SK-N-SH treated with all-trans-retinoic acid at 6 μM for 48 hours (cell line): Measurements from ENCODE around the gene SEC14L1.

Source experiments
- ATAC-seq: fragments of 200-7000 bp; cut with Tn5 transposase; 3 replicates; pipeline ENCODE4 v1.9.1; 2020; ENCODE audit warnings: mild to moderate bottlenecking, moderate library complexity
- ARNTL ChIP-seq: fragments of 450-650 bp; formaldehyde crosslinking; IDR thresholded peaks from 2 replicates; pipeline ENCODE4 v1.5.0; 2020; ENCODE audit warnings: low read depth, mild to moderate bottlenecking, moderate library complexity, borderline replicate concordance
- CSDC2 ChIP-seq: fragments of 250-450 bp; sonication (Bioruptor Pico); IDR thresholded peaks from 2 replicates; pipeline ENCODE4 v1.5.0; 2020; ENCODE audit warnings: mild to moderate bottlenecking, moderate library complexity
- CSRNP3 ChIP-seq: fragments of 250-450 bp; sonication (Bioruptor Pico); IDR thresholded peaks from 2 replicates; pipeline ENCODE4 v1.5.1; 2021; ENCODE audit warnings: mild to moderate bottlenecking, moderate library complexity
- ESRRG ChIP-seq: fragments of 250-450 bp; sonication (Bioruptor Pico); IDR thresholded peaks from 2 replicates; pipeline ENCODE4 v1.6.1; 2021; ENCODE audit warnings: mild to moderate bottlenecking
- GLIS3 ChIP-seq: fragments of 250-450 bp; sonication (Bioruptor Pico); IDR thresholded peaks from 2 replicates; pipeline ENCODE4 v1.5.0; 2020; ENCODE audit warnings: mild to moderate bottlenecking, moderate library complexity
- ISL1 ChIP-seq: fragments of 250-450 bp; sonication (Bioruptor Pico); IDR thresholded peaks from 2 replicates; pipeline ENCODE4 v2.1.2; 2022; ENCODE audit warnings: mild to moderate bottlenecking, moderate library complexity
- OSR1 ChIP-seq: fragments of 250-450 bp; sonication (Bioruptor Pico); IDR thresholded peaks from 2 replicates; pipeline ENCODE4 v1.8.0; 2022; ENCODE audit warnings: moderate library complexity, mild to moderate bottlenecking, inconsistent platforms
- POU6F1 ChIP-seq: fragments of 250-450 bp; sonication (Bioruptor Pico); IDR thresholded peaks from 2 replicates; pipeline ENCODE4 v1.8.0; 2021; ENCODE audit warnings: low read depth, mild to moderate bottlenecking, moderate library complexity, borderline replicate concordance
- PPARA ChIP-seq: fragments of 250-450 bp; sonication (Bioruptor Pico); IDR thresholded peaks from 2 replicates; pipeline ENCODE4 v1.5.0; 2020; ENCODE audit warnings: mild to moderate bottlenecking, borderline replicate concordance
- RARB ChIP-seq: fragments of 250-450 bp; sonication (Bioruptor Pico); IDR thresholded peaks from 2 replicates; pipeline ENCODE4 v1.8.0; 2021; ENCODE audit warnings: mild to moderate bottlenecking, moderate library complexity
- SNAI2 ChIP-seq: fragments of 250-450 bp; sonication (Bioruptor Pico); IDR thresholded peaks from 2 replicates; pipeline ENCODE4 v1.5.0; 2020; ENCODE audit warnings: mild to moderate bottlenecking, moderate library complexity
- TCF4 ChIP-seq: fragments of 250-450 bp; sonication (Bioruptor Pico); IDR thresholded peaks from 2 replicates; pipeline ENCODE4 v1.8.0; 2021; ENCODE audit warnings: mild to moderate bottlenecking, moderate library complexity, borderline replicate concordance
- TOX ChIP-seq: fragments of 250-450 bp; sonication (Bioruptor Pico); IDR thresholded peaks from 2 replicates; pipeline ENCODE4 v1.8.0; 2021; ENCODE audit warnings: mild to moderate bottlenecking, moderate library complexity, borderline replicate concordance
- ZC3H10 ChIP-seq: fragments of 250-450 bp; sonication (Bioruptor Pico); IDR thresholded peaks from 2 replicates; pipeline ENCODE4 v1.5.1; 2021; ENCODE audit warnings: mild to moderate bottlenecking, moderate library complexity
- ZFP3 ChIP-seq: fragments of 250-450 bp; sonication (Bioruptor Pico); IDR thresholded peaks from 2 replicates; pipeline ENCODE4 v1.5.0; 2020; ENCODE audit warnings: mild to moderate bottlenecking, moderate library complexity
- ZNF565 ChIP-seq: fragments of 450-650 bp; formaldehyde crosslinking; conservative IDR thresholded peaks from 2 replicates; pipeline ENCODE4 v1.5.0; 2020; ENCODE audit warnings: low read depth, mild to moderate bottlenecking, moderate library complexity
- ZNF70 ChIP-seq: fragments of 450-650 bp; formaldehyde crosslinking; IDR thresholded peaks from 2 replicates; pipeline ENCODE4 v1.5.0; 2020; ENCODE audit warnings: mild to moderate bottlenecking, moderate library complexity
- ZNF8 ChIP-seq: fragments of 450-650 bp; formaldehyde crosslinking; IDR thresholded peaks from 2 replicates; pipeline ENCODE4 v1.5.0; 2020; ENCODE audit warnings: mild to moderate bottlenecking, moderate library complexity
- TF ChIP-seq, protein P1 (sequence below): fragments of 250-450 bp; sonication (Bioruptor Pico); IDR thresholded peaks from 2 replicates; pipeline ENCODE4 v1.5.0; 2020; ENCODE audit warnings: mild to moderate bottlenecking, moderate library complexity
- TF ChIP-seq, protein P2 (sequence below): fragments of 250-450 bp; sonication (Bioruptor Pico); IDR thresholded peaks from 2 replicates; pipeline ENCODE4 v1.8.0; 2020; ENCODE audit warnings: mild to moderate bottlenecking, moderate library complexity, borderline replicate concordance

The SEC14L1 gene

DNA sequence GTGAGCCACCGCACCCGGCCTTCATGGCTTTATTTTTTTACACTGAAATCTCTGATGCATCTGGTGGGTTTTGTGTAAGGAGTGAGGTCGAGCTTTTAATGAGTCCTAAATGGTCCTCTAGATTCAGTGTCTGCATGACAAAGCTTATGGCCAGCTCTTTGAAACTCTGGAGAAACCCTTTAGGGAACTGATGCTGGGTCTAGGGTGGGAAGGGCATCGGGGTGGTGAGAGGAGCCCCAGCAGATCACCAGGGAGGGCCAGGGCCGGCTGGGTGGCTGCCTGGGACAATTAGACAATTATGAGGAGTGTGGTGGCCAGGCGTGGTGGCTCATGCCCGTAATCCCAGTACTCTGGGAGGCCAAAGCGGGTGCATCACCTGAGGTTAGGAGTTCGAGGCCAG is 93.9 kb downstream of the SEC14L1 start:
- TF ChIP-seq SNAI2 (CRISPR knock-in tag) (no peak), ZFP3 (no peak), OSR1 (CRISPR knock-in tag) (0 out of 2 replicates have a peak, but pooled peaks have one; percentile 40), CSRNP3 (CRISPR knock-in tag) (no peak), PPARA (CRISPR knock-in tag) (no peak), RARB (CRISPR knock-in tag) (no peak), ISL1 (no peak)
- no peak for ATAC-seq

DNA sequence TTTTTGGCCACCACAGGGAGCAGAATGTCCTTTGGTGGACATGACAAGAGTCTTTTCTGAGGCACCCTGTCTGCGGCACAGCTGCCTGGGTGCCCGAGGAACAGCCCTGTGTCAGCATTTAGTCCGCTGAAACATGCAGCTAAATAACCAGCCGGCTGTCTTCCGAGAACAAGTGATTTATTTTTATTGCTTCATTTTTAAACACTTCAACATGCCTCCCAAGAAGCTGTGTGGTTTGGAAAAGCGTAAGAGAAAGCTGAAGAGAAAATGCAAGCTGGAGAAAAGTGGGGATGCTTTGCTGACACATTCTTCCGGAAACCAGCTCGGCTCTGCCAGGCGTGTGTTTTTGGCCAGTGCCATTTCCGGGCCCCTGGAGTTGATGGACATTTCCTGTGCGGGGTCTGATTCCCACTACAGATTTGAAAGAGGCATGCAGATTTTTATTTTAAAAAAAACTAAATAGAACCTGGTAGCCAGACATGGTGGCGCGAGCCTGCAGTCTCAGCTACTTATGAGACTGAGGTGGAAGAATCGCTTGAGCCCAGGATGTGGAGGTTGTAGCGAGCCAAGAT is 94.7 kb downstream of the SEC14L1 start:
- TF ChIP-seq ARNTL (no peak), TCF4 (CRISPR knock-in tag) (no peak), PPARA (CRISPR knock-in tag) (no peak), ZFP3 (no peak), POU6F1 (CRISPR knock-in tag) (no peak), ISL1 (no peak), TOX (CRISPR knock-in tag) (no peak), RARB (CRISPR knock-in tag) (no peak), OSR1 (CRISPR knock-in tag) (no peak), CSDC2 (CRISPR knock-in tag) (no peak), GLIS3 (CRISPR knock-in tag) (no peak), ZNF8 (no peak), SNAI2 (CRISPR knock-in tag) (no peak), ZC3H10 (CRISPR knock-in tag) (no peak), CSRNP3 (CRISPR knock-in tag) (no peak), ZNF565 (CRISPR knock-in tag) (no peak), ZNF70 (CRISPR knock-in tag) (no peak)
- TF ChIP-seq, protein P1, sequence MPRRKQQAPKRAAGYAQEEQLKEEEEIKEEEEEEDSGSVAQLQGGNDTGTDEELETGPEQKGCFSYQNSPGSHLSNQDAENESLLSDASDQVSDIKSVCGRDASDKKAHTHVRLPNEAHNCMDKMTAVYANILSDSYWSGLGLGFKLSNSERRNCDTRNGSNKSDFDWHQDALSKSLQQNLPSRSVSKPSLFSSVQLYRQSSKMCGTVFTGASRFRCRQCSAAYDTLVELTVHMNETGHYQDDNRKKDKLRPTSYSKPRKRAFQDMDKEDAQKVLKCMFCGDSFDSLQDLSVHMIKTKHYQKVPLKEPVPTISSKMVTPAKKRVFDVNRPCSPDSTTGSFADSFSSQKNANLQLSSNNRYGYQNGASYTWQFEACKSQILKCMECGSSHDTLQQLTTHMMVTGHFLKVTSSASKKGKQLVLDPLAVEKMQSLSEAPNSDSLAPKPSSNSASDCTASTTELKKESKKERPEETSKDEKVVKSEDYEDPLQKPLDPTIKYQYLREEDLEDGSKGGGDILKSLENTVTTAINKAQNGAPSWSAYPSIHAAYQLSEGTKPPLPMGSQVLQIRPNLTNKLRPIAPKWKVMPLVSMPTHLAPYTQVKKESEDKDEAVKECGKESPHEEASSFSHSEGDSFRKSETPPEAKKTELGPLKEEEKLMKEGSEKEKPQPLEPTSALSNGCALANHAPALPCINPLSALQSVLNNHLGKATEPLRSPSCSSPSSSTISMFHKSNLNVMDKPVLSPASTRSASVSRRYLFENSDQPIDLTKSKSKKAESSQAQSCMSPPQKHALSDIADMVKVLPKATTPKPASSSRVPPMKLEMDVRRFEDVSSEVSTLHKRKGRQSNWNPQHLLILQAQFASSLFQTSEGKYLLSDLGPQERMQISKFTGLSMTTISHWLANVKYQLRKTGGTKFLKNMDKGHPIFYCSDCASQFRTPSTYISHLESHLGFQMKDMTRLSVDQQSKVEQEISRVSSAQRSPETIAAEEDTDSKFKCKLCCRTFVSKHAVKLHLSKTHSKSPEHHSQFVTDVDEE: no peak
- TF ChIP-seq, all 23 proteins: peak for 0
- peak; percentile 91 for ATAC-seq

GRCh38 chr17:77237232-77238008 is 96.7 kb downstream of the SEC14L1 start:
- no peak for ATAC-seq
- TF ChIP-seq ZNF565 (CRISPR knock-in tag) (no peak), GLIS3 (CRISPR knock-in tag) (no peak), ESRRG (no peak), ZC3H10 (CRISPR knock-in tag) (no peak), CSRNP3 (CRISPR knock-in tag) (no peak), PPARA (CRISPR knock-in tag) (no peak), RARB (CRISPR knock-in tag) (no peak), ISL1 (no peak), ZNF70 (CRISPR knock-in tag) (no peak), TOX (CRISPR knock-in tag) (no peak)
- TF ChIP-seq, protein P1: no peak
- TF ChIP-seq, protein P2, sequence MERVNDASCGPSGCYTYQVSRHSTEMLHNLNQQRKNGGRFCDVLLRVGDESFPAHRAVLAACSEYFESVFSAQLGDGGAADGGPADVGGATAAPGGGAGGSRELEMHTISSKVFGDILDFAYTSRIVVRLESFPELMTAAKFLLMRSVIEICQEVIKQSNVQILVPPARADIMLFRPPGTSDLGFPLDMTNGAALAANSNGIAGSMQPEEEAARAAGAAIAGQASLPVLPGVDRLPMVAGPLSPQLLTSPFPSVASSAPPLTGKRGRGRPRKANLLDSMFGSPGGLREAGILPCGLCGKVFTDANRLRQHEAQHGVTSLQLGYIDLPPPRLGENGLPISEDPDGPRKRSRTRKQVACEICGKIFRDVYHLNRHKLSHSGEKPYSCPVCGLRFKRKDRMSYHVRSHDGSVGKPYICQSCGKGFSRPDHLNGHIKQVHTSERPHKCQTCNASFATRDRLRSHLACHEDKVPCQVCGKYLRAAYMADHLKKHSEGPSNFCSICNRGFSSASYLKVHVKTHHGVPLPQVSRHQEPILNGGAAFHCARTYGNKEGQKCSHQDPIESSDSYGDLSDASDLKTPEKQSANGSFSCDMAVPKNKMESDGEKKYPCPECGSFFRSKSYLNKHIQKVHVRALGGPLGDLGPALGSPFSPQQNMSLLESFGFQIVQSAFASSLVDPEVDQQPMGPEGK (CRISPR knock-in tag): no peak
